OCI-M1 (cell line): ENCODE data around the gene PLXDC1.

ENCODE experiments used
- DNase-seq: peaks from one replicate; lab custom pipeline; 2025; lab: John Stamatoyannopoulos, UW

The PLXDC1 gene

GRCh38 chr17:39014044-39014794 lies 137.2 kb downstream of the PLXDC1 start:
- peak; percentile 69 for DNase-seq
